Measurements from ENCODE around the gene ETS2. TPM values are rescaled to one million over a fixed set of nuclear protein-coding genes. Genes with fewer than 3 reads are reported as not detected.

ETS2 gene
- total RNA-seq, 3 donors from 2014 or later (not counting 1 experiment from before 2014, with no cell fraction given), result 10.6 to 36.9 (median 18.5) TPM

- Histone ChIP-seq H3K9me3 (ENCODE audit: control insufficient read depth, insufficient read depth, low read length) (no peaks in the 10 kb centered on the region), H3K4me3 (ENCODE audit: low read length) (no peak overlapping the region), H3K4me1 (ENCODE audit: control insufficient read depth, insufficient read depth, low read length) (peaks cover 4% of the 10 kb centered on the region), H3K27ac (ENCODE audit: low read length) (no peak overlapping the region), H3K27me3 (ENCODE audit: control insufficient read depth, insufficient read depth, low read length) (no peaks in the 10 kb centered on the region), H3K36me3 (ENCODE audit: control insufficient read depth, insufficient read depth, low read length) (peaks cover 14% of the 10 kb centered on the region)
- DNase-seq, result no peak
- WGBS (ENCODE audit: insufficient coverage), result 66% methylated on average over 3 of the region's 5 CpGs
- H3K27ac Mint-ChIP-seq, result no peak overlapping the region
- intact Hi-C loops (cut with micrococcal nuclease), result no loop called here
- H3K4me1 Mint-ChIP-seq, result peaks cover 13 to 21% of the 10 kb centered on the region in 2 donors
- no peaks in the 10 kb centered on the region for H3K9me3 Mint-ChIP-seq
- no peak overlapping the region for H3K4me3 Mint-ChIP-seq
- no peak for ATAC-seq
- TF ChIP-seq CTCF (IDR thresholded peaks at IDR 0.05), result no peak
- peaks cover 14% of the 10 kb centered on the region for H3K36me3 Mint-ChIP-seq
- no peaks in the 10 kb centered on the region for H3K27me3 Mint-ChIP-seq (ENCODE audit: low read depth in 2 of 2)
Measured at GRCh38 chr21:38810826-38811164, 5.1 kb downstream of the ETS2 start.

GRCh38 chr21:38811257-38811656, 5.5 kb downstream of the ETS2 start:
- no peak overlapping the region for H3K27ac Mint-ChIP-seq
- H3K9me3 Mint-ChIP-seq, result no peaks in the 10 kb centered on the region
- H3K9me3 ChIP-seq (ENCODE audit: control insufficient read depth, insufficient read depth, low read length), result no peaks in the 10 kb centered on the region
- no peak overlapping the region for H3K4me3 Mint-ChIP-seq
- H3K4me1 Mint-ChIP-seq, result peaks cover 13 to 18% of the 10 kb centered on the region in 2 donors
- ATAC-seq (no peak), DNase-seq (no peak)
- WGBS (ENCODE audit: insufficient coverage), result 85% methylated on average over 4 of the region's 8 CpGs
- peaks cover 17% of the 10 kb centered on the region for H3K36me3 ChIP-seq (ENCODE audit: control insufficient read depth, insufficient read depth, low read length)
- H3K27me3 ChIP-seq (ENCODE audit: control insufficient read depth, insufficient read depth, low read length), result no peaks in the 10 kb centered on the region
- peaks cover 14% of the 10 kb centered on the region for H3K36me3 Mint-ChIP-seq
- TF ChIP-seq CTCF (IDR thresholded peaks at IDR 0.05), result no peak
- H3K27me3 Mint-ChIP-seq (ENCODE audit: low read depth in 2 of 2), result no peaks in the 10 kb centered on the region
- peaks cover 4% of the 10 kb centered on the region for H3K4me1 ChIP-seq (ENCODE audit: control insufficient read depth, insufficient read depth, low read length)
- intact Hi-C loops (cut with micrococcal nuclease), result no loop called here
- H3K27ac ChIP-seq (ENCODE audit: low read length), result no peak overlapping the region
- no peak overlapping the region for H3K4me3 ChIP-seq (ENCODE audit: low read length)

GRCh38 chr21:38813143-38813542, 7.4 kb downstream of the ETS2 start:
- Mint-ChIP-seq H3K27me3 (ENCODE audit: low read depth in 2 of 2) (no peaks in the 10 kb centered on the region), H3K9me3 (no peaks in the 10 kb centered on the region), H3K4me3 (no peak overlapping the region), H3K4me1 (peaks cover 0 to 3% of the 10 kb centered on the region in 2 donors), H3K27ac (no peak overlapping the region), H3K36me3 (peaks cover 14% of the 10 kb centered on the region)
- WGBS (ENCODE audit: insufficient coverage), result 94% methylated on average over 2 of the region's 2 CpGs
- Histone ChIP-seq H3K9me3 (ENCODE audit: control insufficient read depth, insufficient read depth, low read length) (no peaks in the 10 kb centered on the region), H3K4me3 (ENCODE audit: low read length) (no peak overlapping the region), H3K4me1 (ENCODE audit: control insufficient read depth, insufficient read depth, low read length) (no peaks in the 10 kb centered on the region), H3K36me3 (ENCODE audit: control insufficient read depth, insufficient read depth, low read length) (peaks cover 34% of the 10 kb centered on the region), H3K27me3 (ENCODE audit: control insufficient read depth, insufficient read depth, low read length) (no peaks in the 10 kb centered on the region), H3K27ac (ENCODE audit: low read length) (no peak overlapping the region)
- ATAC-seq (no peak), DNase-seq (no peak)
- TF ChIP-seq CTCF (IDR thresholded peaks at IDR 0.05), result no peak
- intact Hi-C loops (cut with micrococcal nuclease), result no loop called here

GRCh38 chr21:38813547-38813946, 7.8 kb downstream of the ETS2 start:
- Mint-ChIP-seq H3K27me3 (ENCODE audit: low read depth in 2 of 2) (no peaks in the 10 kb centered on the region), H3K27ac (no peak overlapping the region), H3K4me3 (no peak overlapping the region), H3K9me3 (no peaks in the 10 kb centered on the region), H3K36me3 (peaks cover 14% of the 10 kb centered on the region), H3K4me1 (no peaks in the 10 kb centered on the region)
- Histone ChIP-seq H3K9me3 (ENCODE audit: control insufficient read depth, insufficient read depth, low read length) (no peaks in the 10 kb centered on the region), H3K27ac (ENCODE audit: low read length) (no peak overlapping the region), H3K4me3 (ENCODE audit: low read length) (no peak overlapping the region), H3K4me1 (ENCODE audit: control insufficient read depth, insufficient read depth, low read length) (no peaks in the 10 kb centered on the region), H3K36me3 (ENCODE audit: control insufficient read depth, insufficient read depth, low read length) (peaks cover 38% of the 10 kb centered on the region), H3K27me3 (ENCODE audit: control insufficient read depth, insufficient read depth, low read length) (no peaks in the 10 kb centered on the region)
- ATAC-seq, result no peak
- intact Hi-C loops (cut with micrococcal nuclease), result no loop called here
- TF ChIP-seq CTCF (IDR thresholded peaks at IDR 0.05), result no peak
- DNase-seq, result no peak
- 94% methylated on average over 8 of the region's 8 CpGs for whole genome bisulfite sequencing (ENCODE audit: insufficient coverage)
